ENCODE data around the gene TMEM86A. TPM values are rescaled to one million over a fixed set of nuclear protein-coding genes. Genes with fewer than 3 reads are reported as not detected.

The TMEM86A gene
- total RNA-seq, 2 experiments from 2014 or later = 0.92 to 2.7 TPM

- no peak overlapping the region for H2AFZ ChIP-seq (ENCODE audit: low read length)
- H4K20me1 ChIP-seq (ENCODE audit: insufficient read depth, low read length) = no peaks in the 10 kb centered on the region
- H3K4me3 ChIP-seq (ENCODE audit: low read depth, low read length, poor library complexity, severe bottlenecking) = no peak overlapping the region
- POLR2A ChIA-PET = interaction anchor here (0.6 to 1.6 kb wide), 3 partner anchors 13 to 497 kb away, joined by 3 to 6 read pairs (median 4); no protein-coding TSS in a partner anchor
- H3K4me2 ChIP-seq (ENCODE audit: low read length) = no peak overlapping the region
- no peak overlapping the region for H3K27ac ChIP-seq (ENCODE audit: low read depth, low read length, poor library complexity, severe bottlenecking)
- no peaks in the 10 kb centered on the region for H3K79me2 ChIP-seq (ENCODE audit: insufficient read depth, low read depth, low read length)
- CTCF ChIA-PET (ENCODE audit: unreplicated experiment) = interaction anchor here (0.5 kb wide), 1 partner anchor 219 kb away, joined by 3 read pairs; the partner anchor contains the start of gene TSG101
- no TSS peak for BruUV-seq (replicated peaks)
- no peaks in the 10 kb centered on the region for H3K36me3 ChIP-seq (ENCODE audit: insufficient read depth, low read length)
- intact Hi-C loops (cut with micrococcal nuclease; ENCODE audit: unreplicated experiment) = no loop called here
- H3K9me2 ChIP-seq (ENCODE audit: insufficient read depth, low read length) = no peaks in the 10 kb centered on the region
- H3K4me1 ChIP-seq (ENCODE audit: insufficient read depth, low read length, poor library complexity, severe bottlenecking) = no peaks in the 10 kb centered on the region
- DNase-seq (ENCODE audit: low spot score) = no peak
- H3K9me3 ChIP-seq (ENCODE audit: low read length) = no peaks in the 10 kb centered on the region
- TF ChIP-seq EZH2phosphoT487 (IDR thresholded peaks at IDR 0.05; ENCODE audit: borderline replicate concordance, low read depth, low read length) = no peak
- TF ChIP-seq, protein P1, sequence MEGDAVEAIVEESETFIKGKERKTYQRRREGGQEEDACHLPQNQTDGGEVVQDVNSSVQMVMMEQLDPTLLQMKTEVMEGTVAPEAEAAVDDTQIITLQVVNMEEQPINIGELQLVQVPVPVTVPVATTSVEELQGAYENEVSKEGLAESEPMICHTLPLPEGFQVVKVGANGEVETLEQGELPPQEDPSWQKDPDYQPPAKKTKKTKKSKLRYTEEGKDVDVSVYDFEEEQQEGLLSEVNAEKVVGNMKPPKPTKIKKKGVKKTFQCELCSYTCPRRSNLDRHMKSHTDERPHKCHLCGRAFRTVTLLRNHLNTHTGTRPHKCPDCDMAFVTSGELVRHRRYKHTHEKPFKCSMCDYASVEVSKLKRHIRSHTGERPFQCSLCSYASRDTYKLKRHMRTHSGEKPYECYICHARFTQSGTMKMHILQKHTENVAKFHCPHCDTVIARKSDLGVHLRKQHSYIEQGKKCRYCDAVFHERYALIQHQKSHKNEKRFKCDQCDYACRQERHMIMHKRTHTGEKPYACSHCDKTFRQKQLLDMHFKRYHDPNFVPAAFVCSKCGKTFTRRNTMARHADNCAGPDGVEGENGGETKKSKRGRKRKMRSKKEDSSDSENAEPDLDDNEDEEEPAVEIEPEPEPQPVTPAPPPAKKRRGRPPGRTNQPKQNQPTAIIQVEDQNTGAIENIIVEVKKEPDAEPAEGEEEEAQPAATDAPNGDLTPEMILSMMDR (conservative IDR thresholded peaks at IDR 0.05; ENCODE audit: low read length) = no peak
Measured at GRCh38 chr11:18745251-18745650, 46.7 kb downstream of the TMEM86A start.

DNA sequence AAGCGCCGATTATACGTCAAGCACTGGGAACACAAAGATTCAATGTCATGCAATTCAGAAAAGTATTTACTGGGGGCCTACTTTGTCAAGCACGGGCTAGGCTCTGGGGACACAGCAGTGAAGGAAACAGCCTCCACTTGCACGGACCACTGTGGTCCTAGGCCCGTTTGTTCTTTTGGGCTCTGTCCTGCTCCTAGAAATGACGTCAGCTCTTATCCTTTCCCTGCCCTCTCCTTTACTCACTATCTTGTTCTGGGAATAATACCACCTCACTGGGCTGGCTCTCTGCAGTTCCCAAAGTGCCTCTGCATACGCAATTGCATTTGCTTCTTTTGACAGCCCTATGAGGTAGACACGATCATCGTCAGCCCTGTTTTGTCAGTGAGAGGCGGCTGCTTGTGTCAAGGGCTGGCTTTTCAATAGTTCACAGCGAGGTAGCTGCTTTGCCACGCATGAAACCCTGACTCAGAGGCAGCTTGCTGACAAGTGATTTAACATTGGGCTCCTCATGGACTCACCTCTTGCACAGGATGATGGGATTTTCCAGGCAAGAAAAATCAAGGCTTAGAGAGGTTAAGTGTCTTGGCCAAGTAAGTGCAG is 50.3 kb downstream of the TMEM86A start:
- Histone ChIP-seq H4K20me1 (ENCODE audit: insufficient read depth, low read length) (no peaks in the 10 kb centered on the region), H3K79me2 (ENCODE audit: insufficient read depth, low read depth, low read length) (no peaks in the 10 kb centered on the region), H3K9me2 (ENCODE audit: insufficient read depth, low read length) (no peaks in the 10 kb centered on the region), H3K9me3 (ENCODE audit: low read length) (no peaks in the 10 kb centered on the region), H3K4me1 (ENCODE audit: insufficient read depth, low read length, poor library complexity, severe bottlenecking) (no peaks in the 10 kb centered on the region), H3K4me3 (ENCODE audit: low read depth, low read length, poor library complexity, severe bottlenecking) (no peak overlapping the region), H3K36me3 (ENCODE audit: insufficient read depth, low read length) (no peaks in the 10 kb centered on the region), H2AFZ (ENCODE audit: low read length) (no peak overlapping the region), H3K4me2 (ENCODE audit: low read length) (no peak overlapping the region), H3K27ac (ENCODE audit: low read depth, low read length, poor library complexity, severe bottlenecking) (no peak overlapping the region)
- intact Hi-C loops (cut with micrococcal nuclease; ENCODE audit: unreplicated experiment) = no loop called here
- ChIA-PET CTCF (ENCODE audit: unreplicated experiment) (interaction anchor here (0.6 kb wide), 1 partner anchor 167 kb away, joined by 5 read pairs; no protein-coding TSS in a partner anchor), POLR2A (no interaction called here)
- BruUV-seq (replicated peaks) = no TSS peak
- DNase-seq (ENCODE audit: low spot score) = no peak
- TF ChIP-seq, protein P1 (conservative IDR thresholded peaks at IDR 0.05; ENCODE audit: low read length) = no peak
- TF ChIP-seq EZH2phosphoT487 (IDR thresholded peaks at IDR 0.05; ENCODE audit: borderline replicate concordance, low read depth, low read length) = no peak

- H3K79me2 ChIP-seq (ENCODE audit: insufficient read depth, low read depth, low read length) = no peaks in the 10 kb centered on the region
- intact Hi-C loops (cut with micrococcal nuclease; ENCODE audit: unreplicated experiment) = no loop called here
- H3K4me3 ChIP-seq (ENCODE audit: low read depth, low read length, poor library complexity, severe bottlenecking) = no peak overlapping the region
- no peaks in the 10 kb centered on the region for H3K9me2 ChIP-seq (ENCODE audit: insufficient read depth, low read length)
- TF ChIP-seq, protein P1 (conservative IDR thresholded peaks at IDR 0.05; ENCODE audit: low read length) = no peak
- no peak for TF ChIP-seq EZH2phosphoT487 (IDR thresholded peaks at IDR 0.05; ENCODE audit: borderline replicate concordance, low read depth, low read length)
- ChIA-PET POLR2A (no interaction called here), CTCF (ENCODE audit: unreplicated experiment) (no interaction called here)
- no peak overlapping the region for H3K27ac ChIP-seq (ENCODE audit: low read depth, low read length, poor library complexity, severe bottlenecking)
- H3K9me3 ChIP-seq (ENCODE audit: low read length) = no peaks in the 10 kb centered on the region
- no peak for DNase-seq (ENCODE audit: low spot score)
- H3K36me3 ChIP-seq (ENCODE audit: insufficient read depth, low read length) = no peaks in the 10 kb centered on the region
- BruUV-seq (replicated peaks) = no TSS peak
- no peaks in the 10 kb centered on the region for H4K20me1 ChIP-seq (ENCODE audit: insufficient read depth, low read length)
- no peak overlapping the region for H3K4me2 ChIP-seq (ENCODE audit: low read length)
- H2AFZ ChIP-seq (ENCODE audit: low read length) = no peak overlapping the region
- H3K4me1 ChIP-seq (ENCODE audit: insufficient read depth, low read length, poor library complexity, severe bottlenecking) = no peaks in the 10 kb centered on the region
Measured at GRCh38 chr11:18749681-18750319, 51.2 kb downstream of the TMEM86A start.

All from OCI-LY7 (cell line).